Coronary artery (tissue), 2 donors: Measurements from ENCODE around the gene GAS2L2.

Experiments used
- DNase-seq: peaks from one replicate; pipeline ENCODE4 v3.0.0-alpha.2; 2017; ENCODE audit warnings: low spot score
- H3K27ac ChIP-seq, 2 donors: fragments of 200-600 bp; sonication (generic); one replicate each; pipeline ENCODE4 v1.5.1; 2016 to 2019
- H3K4me3 ChIP-seq: fragments of 200-600 bp; sonication (generic); 2 replicates; pipeline ENCODE4 v1.5.1; 2016; ENCODE audit warnings: mild to moderate bottlenecking, moderate library complexity
- TF ChIP-seq, protein P1 (sequence below): fragments of 200-600 bp; sonication (generic); IDR thresholded peaks from one replicate; pipeline ENCODE4 v1.5.1; 2019; ENCODE audit warnings: antibody characterized with exemption

GAS2L2 gene

DNA sequence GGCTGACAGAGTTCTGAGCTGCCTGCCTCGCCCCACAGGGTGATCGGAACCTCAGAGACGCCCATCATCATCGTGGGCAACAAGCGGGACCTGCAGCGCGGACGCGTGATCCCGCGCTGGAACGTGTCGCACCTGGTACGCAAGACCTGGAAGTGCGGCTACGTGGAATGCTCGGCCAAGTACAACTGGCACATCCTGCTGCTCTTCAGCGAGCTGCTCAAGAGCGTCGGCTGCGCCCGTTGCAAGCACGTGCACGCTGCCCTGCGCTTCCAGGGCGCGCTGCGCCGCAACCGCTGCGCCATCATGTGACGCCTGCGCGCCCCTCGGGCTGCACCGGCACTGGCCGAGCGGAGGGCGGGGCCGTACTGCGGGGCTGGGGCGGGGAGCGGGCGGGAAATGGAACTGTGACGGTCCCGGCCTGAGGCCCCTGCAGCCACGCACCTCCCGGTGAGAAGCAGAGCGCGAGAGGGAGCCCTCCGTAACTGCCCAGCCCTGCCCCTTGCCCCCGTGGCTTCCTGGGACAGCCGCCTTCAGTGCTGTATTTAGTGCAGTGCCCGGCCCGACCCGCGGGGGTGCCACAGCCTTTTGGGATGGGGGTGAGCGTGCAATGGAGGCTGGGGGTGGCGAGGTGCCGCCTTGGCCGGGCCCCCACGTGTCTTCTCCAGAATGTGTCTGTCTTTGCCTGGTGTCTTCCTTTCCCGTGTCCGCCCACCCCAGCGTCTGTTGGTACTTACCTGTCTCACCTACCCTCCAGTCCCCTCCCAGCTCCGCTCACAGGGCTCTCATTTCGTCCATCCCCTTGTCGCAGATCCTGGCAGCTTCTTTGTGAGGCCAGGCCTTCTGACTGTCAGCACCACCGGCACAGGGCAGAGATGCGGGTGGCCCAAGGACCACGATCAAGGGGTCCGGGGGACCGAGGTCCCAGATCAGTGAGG is 11.8 kb downstream of the GAS2L2 start:
- Histone ChIP-seq H3K4me3 (peak overlapping the region; percentile 41), H3K27ac (no peak overlapping the region)
- TF ChIP-seq, protein P1, sequence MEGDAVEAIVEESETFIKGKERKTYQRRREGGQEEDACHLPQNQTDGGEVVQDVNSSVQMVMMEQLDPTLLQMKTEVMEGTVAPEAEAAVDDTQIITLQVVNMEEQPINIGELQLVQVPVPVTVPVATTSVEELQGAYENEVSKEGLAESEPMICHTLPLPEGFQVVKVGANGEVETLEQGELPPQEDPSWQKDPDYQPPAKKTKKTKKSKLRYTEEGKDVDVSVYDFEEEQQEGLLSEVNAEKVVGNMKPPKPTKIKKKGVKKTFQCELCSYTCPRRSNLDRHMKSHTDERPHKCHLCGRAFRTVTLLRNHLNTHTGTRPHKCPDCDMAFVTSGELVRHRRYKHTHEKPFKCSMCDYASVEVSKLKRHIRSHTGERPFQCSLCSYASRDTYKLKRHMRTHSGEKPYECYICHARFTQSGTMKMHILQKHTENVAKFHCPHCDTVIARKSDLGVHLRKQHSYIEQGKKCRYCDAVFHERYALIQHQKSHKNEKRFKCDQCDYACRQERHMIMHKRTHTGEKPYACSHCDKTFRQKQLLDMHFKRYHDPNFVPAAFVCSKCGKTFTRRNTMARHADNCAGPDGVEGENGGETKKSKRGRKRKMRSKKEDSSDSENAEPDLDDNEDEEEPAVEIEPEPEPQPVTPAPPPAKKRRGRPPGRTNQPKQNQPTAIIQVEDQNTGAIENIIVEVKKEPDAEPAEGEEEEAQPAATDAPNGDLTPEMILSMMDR, result no peak
- no peak for DNase-seq

DNA sequence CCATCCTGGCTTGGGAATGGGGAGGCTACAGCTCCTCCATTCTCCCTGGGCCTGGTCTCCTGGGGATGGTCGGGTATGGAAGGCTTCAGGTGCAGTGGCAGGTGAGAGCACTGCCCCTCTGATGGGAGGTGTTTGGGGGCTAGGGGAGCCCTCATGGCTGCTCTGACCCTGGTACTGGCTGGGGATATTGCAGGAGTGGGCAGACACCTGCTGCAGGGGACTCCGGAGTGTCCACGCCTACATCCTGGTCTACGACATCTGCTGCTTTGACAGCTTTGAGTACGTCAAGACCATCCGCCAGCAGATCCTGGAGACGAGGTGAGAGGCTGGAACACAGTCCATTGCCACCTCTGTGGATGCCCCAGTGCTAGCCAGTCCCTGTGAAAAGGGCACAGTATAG is 12.8 kb downstream of the GAS2L2 start:
- H3K4me3 ChIP-seq, result no peak overlapping the region
- no peak overlapping the region for H3K27ac ChIP-seq
- TF ChIP-seq, protein P1, result no peak
- DNase-seq, result no peak

DNA sequence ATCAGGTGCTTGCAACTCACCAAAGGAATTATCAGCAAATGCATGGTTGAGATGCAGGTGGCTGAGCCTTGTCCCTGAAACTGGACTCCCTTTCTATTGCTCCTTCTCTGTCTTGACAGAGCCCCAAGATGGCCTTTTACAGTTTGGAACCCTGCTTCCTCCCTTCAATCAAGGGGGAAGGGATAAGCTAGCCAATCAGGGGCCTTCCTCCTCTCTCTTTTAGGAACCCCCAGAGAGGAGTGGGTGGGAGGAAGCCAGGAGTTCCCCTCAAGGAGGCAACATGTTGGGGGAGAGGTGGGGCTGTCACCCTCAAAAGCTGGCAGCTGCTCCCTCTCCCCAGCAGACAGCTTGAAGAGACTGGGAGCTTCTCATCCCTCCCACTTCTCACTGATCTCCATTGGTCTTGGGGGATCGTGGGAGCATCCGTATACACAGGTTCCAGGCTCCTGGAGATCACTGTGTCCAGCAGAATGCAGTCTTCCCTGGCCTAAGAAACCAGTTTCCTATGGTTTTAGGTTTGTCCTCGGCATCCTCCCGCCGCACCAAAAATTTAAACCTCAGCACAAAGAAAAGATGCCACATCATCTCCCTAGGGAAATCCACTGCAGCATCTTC is 14.4 kb downstream of the GAS2L2 start:
- H3K4me3 ChIP-seq, result no peak overlapping the region
- peak; percentile 53 for DNase-seq
- TF ChIP-seq, protein P1, result no peak
- H3K27ac ChIP-seq, result no peak overlapping the region

DNA sequence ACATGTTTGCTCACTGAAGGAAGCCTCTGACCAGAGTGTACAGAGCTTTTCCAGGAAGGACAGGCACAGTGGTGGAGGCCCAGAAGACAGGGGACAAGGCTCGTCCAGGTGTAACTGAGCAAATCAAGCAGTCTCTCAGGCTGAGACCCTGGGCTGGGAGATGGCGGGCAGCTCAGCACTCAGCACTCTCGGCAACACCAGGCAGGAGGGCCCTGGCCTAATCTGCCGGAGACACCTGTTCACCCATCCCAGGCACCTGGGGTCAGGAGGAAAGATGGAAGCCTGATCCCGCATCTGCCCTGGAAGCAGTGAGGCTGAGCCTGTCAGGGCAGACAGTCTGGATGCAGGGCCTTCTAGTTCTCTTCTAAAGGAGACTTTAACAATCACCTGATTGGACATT is 16.8 kb downstream of the GAS2L2 start:
- TF ChIP-seq, protein P1, result no peak
- no peak for DNase-seq
- H3K27ac ChIP-seq, result no peak overlapping the region
- no peak overlapping the region for H3K4me3 ChIP-seq

DNA sequence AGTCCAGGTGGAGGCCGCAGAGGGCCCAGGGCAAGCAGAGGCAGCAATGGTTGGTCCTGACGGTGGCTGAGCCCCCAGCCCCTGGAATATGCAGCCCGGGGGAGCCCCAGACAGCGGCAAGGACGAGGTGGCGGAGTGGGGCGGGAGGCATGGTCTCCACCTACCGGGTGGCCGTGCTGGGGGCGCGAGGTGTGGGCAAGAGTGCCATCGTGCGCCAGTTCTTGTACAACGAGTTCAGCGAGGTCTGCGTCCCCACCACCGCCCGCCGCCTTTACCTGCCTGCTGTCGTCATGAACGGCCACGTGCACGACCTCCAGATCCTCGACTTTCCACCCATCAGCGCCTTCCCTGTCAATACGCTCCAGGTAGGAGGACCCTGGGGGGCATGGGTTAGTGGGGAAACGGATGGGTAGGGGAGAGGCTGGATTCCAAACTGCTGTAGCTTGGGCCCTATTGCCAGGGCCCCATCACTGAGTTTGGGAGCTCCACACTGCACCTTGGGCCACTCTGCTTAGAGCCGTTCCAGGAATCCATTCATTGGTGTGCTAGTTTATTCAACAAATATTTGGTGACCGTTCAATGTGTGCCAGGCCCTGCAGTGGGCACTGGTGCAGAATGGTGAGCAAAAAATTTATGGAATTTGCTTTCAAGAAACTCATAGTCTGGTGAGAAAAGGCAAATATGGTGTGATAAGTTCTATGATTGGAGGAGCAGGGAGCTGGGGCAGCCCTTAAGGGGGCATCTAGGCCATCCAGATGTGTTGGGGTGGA is 17.8 kb downstream of the GAS2L2 start:
- no peak overlapping the region for H3K27ac ChIP-seq
- DNase-seq, result no peak
- TF ChIP-seq, protein P1, result no peak
- H3K4me3 ChIP-seq, result no peak overlapping the region

DNA sequence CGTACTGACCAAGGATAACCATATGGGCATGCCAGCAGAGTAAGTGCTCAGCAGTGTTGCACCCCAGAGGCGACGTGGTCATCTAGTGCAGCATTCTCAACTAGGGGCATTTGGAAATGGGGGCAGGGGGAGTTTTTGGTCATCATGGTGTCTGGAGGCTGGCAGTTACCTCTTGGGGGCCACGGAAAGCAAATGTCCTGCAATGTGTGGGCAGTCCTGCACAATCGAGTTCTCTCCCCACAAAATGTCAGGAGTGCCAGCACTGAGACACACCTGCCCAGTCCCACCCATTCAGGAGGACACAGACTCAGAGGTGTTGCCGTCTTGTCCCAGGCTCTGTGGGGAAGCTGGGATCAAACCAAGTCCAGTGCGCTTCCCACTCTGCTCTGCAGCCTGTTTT is 18.6 kb downstream of the GAS2L2 start:
- TF ChIP-seq, protein P1, result no peak
- H3K27ac ChIP-seq, result no peak overlapping the region
- H3K4me3 ChIP-seq, result no peak overlapping the region
- no peak for DNase-seq
